Mesodermal cell (in vitro differentiated cells): Measurements from ENCODE around the gene TTC3.
"Not testable (repeated sequence)": the region's sequence is repeated elsewhere in the genome, so short reads cannot be mapped to it uniquely, and the experiment has no call there.

Experiments
- H3K27ac ChIP-seq: 2 replicates; pipeline ENCODE4 v1.7.0; 2013; ENCODE audit warnings: mild to moderate bottlenecking, low read depth, low read length, moderate library complexity; ENCODE audit not compliant: severe bottlenecking
- H3K36me3 ChIP-seq: 2 replicates; pipeline ENCODE4 v1.7.1; 2013; ENCODE audit warnings: mild to moderate bottlenecking, low read length, moderate library complexity; ENCODE audit not compliant: control insufficient read depth, insufficient read depth
- H3K4me1 ChIP-seq: one replicate; pipeline ENCODE4 v1.7.1; 2013; ENCODE audit warnings: mild to moderate bottlenecking, low read length; ENCODE audit not compliant: insufficient read depth, control insufficient read depth, poor library complexity, severe bottlenecking
- H3K4me3 ChIP-seq: 2 replicates; pipeline ENCODE4 v1.7.0; 2013; ENCODE audit warnings: low read length, control low read depth, mild to moderate bottlenecking; ENCODE audit not compliant: insufficient read depth, poor library complexity, severe bottlenecking; ENCODE audit errors: extremely low read depth
- H3K9me3 ChIP-seq: 2 replicates; pipeline ENCODE4 v1.7.1; 2013; ENCODE audit warnings: mild to moderate bottlenecking, low read length, moderate library complexity; ENCODE audit not compliant: control insufficient read depth
- whole genome bisulfite sequencing, 2 experiments: methylation state at CpG; one replicate each; pipeline ENCODE4 v1.1.5; 2013; ENCODE audit warnings: missing lambda C conversion rate in 2 of 2; ENCODE audit not compliant: insufficient coverage in 2 of 2; 5-methylcytosine and 5-hydroxymethylcytosine counted together

The TTC3 gene

DNA sequence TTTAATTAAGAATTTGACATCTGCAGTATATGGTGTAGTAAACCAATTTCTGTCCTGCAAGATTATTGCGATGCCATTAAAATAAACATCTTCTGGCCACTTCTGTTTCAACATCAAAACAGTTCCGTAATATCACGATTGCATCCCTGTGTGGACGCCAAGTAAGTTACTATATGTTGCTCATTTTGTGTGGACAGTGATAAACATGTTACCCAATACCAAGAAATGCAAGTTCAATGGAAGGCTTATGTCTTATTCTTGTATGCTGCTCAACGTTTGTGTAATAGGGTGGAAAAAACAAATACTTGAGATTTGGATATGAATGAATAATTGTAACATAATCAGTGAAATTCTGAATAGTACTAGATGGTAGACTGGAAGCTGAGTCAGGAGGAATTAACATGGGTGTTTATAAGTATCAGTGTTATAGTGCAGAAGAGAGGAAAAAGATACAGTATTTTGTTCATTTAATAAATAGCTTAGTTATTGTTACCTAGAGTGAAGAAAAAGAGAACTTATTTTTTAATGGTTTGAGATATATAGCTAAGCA is 15.2 kb downstream of the TTC3 start:
- Histone ChIP-seq H3K36me3 (peaks cover 33% of the 10 kb centered on the region), H3K27ac (no peak overlapping the region), H3K4me1 (no peaks in the 10 kb centered on the region), H3K4me3 (no peak overlapping the region), H3K9me3 (no peaks in the 10 kb centered on the region)
- WGBS, 2 experiments, result 77% methylated on average over 1 of the region's 5 CpGs; no CpG with 5 or more reads in 1 of the 2 experiments

DNA sequence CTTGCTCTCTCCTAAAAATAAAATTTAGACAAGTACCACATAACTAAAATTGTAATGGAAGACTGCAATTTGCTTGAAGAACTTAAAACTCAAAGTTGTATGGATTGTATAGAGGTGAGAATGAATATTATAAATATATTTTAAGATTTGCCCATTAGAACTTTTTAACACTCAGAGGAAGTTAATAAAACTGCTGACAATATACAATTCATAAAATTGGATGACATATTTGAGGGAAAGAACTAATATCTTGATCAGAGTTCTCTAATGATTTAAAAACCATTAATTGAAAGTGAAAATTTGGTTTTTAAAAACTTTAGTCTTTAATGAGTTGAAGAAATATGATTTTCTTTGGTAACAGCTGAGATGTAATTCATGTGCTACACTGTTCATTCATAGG is 20.9 kb downstream of the TTC3 start:
- H3K4me1 ChIP-seq, result no peaks in the 10 kb centered on the region
- H3K4me3 ChIP-seq, result no peak overlapping the region
- H3K27ac ChIP-seq, result no peak overlapping the region
- H3K36me3 ChIP-seq, result peaks cover 58% of the 10 kb centered on the region
- H3K9me3 ChIP-seq, result no peaks in the 10 kb centered on the region

DNA sequence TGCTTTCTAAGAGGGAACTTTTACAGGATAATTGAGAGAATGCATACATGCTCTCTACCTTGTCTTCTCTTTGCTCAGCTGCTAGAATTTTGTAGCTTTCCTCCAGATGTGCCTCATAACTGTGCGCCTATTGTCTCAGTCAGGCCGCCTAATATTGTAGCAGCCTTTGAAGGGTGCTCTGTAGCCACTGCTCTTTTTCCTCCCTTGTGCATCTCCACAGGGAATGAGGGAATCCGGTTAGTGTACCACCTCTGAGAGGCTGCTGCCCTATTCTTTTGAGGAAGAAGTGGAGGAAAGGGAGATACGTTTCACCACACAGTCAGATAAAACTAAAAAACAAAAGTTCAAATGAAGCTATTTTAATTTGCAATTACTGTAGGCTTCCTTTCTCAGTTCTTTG is 22.8 kb downstream of the TTC3 start:
- no peak overlapping the region for H3K27ac ChIP-seq
- WGBS, 2 experiments, result 85 to 100% methylated on average over 2 of the region's 4 CpGs
- H3K4me3 ChIP-seq, result no peak overlapping the region
- no peaks in the 10 kb centered on the region for H3K9me3 ChIP-seq
- H3K4me1 ChIP-seq, result no peaks in the 10 kb centered on the region
- H3K36me3 ChIP-seq, result peaks cover 53% of the 10 kb centered on the region

DNA sequence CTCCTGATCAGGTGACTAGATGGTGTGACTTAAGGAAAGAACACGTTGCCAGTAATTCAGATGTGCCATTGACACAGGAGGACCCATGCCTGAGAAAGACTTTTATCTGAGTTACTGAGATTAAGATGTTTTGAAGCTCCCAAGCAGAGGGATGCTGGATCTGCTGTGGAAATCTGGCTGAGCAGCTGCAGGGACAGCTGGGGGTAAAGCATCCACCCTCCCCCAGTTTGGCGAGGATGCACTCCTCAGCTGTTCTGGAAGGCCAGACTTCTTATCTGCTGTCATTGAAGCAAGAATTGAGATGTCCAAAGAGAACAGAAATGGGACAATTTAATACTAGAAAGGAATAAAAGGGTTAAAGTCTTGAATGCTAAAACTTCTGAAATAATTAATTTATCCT is 25.7 kb downstream of the TTC3 start:
- Histone ChIP-seq H3K27ac (no peak overlapping the region), H3K9me3 (no peaks in the 10 kb centered on the region), H3K36me3 (peaks cover 51% of the 10 kb centered on the region), H3K4me1 (no peaks in the 10 kb centered on the region), H3K4me3 (no peak overlapping the region)
- WGBS, 2 experiments, result 88 to 100% methylated on average over 1 of the region's 2 CpGs

DNA sequence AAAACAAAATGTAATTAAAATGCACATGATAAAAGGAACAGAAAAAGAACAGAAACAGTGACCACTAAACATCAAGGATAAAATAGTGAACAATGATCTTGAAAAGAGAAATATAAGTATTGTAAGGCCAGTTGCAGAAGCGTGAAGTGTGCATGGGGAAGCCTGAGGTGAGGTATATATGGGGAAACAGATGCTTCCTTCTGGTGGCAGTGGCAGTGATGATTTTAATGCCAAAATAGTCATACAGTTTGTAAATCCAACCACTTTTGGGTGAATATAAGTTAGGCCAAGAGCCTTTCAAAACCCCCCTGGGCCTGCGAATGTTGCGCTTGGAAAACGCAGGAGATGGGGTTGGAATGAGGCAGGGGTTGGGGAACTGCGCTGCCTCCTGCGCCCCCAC is 27.3 kb downstream of the TTC3 start:
- H3K4me3 ChIP-seq, result no peak overlapping the region
- H3K27ac ChIP-seq, result no peak overlapping the region
- H3K9me3 ChIP-seq, result no peaks in the 10 kb centered on the region
- 94 to 98% methylated on average over 5 to 6 of the region's 6 CpGs for whole genome bisulfite sequencing, 2 experiments
- H3K4me1 ChIP-seq, result no peaks in the 10 kb centered on the region
- H3K36me3 ChIP-seq, result peaks cover 54% of the 10 kb centered on the region

DNA sequence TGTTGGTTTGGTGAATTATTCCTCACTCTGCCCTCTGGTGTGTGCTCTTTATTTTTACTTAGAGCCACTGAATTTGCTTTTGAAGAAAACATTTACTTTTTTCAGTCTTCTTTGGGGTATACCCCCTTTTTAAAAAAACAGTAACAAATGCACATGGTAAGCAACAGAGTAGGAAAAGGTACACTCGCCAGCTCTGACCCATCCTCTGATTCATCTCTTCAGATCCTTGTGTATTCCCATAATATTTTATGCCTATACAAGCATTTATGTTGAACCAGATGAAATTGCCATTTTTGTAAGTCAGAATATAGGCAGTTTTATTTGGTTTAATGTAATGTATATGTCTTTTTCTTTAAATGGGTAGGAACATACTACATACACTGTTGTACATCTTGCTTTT is 28.3 kb downstream of the TTC3 start:
- 80 to 83% methylated on average over 1 of the region's 1 CpG for WGBS, 2 experiments
- Histone ChIP-seq H3K27ac (no peak overlapping the region), H3K36me3 (peaks cover 45% of the 10 kb centered on the region), H3K4me1 (no peaks in the 10 kb centered on the region), H3K9me3 (peaks cover 1% of the 10 kb centered on the region), H3K4me3 (no peak overlapping the region)

DNA sequence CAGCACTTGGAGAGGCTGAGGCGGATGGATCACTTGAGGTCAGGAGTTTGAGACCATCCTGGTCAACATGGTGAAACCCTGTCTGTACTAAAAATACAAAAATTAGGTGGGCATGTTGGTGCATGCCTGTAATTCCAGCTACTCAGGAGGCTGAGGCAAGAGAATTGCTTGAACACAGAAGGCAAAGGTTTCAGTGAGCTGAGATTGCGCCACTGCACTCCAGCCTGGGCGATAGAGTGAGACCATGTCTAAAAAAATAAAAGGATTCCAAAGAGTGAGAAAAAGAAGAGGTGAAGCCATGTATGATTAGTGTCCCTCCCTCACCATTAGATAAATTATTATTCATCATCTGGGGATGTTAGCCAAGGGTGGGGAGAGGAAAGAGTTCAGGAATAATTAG is 29.7 kb downstream of the TTC3 start:
- 92 to 100% methylated on average over 1 of the region's 3 CpGs for WGBS, 2 experiments
- not testable (repeated sequence) for H3K27ac ChIP-seq, H3K9me3 ChIP-seq, H3K4me1 ChIP-seq, H3K4me3 ChIP-seq
- H3K36me3 ChIP-seq, result peaks cover 46% of the 10 kb centered on the region

DNA sequence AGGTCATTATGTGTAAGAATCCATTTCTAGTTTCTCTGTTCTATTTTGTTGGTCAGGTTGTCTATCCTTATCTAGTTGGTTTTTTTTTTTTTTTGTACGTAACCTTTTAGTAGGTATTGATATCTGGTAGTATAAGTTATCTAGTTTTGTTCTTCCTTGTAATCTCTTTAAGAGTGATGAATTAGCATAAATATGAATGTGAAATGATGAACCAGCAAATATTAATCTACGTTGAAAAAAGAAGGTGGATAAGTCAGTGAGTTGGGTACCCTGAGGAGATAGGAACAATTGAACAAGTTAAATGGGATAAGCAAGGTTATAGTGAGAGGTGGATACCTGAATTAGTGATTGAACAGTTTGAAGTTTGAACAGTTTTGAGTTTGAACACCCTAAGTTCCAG is 33.9 kb downstream of the TTC3 start:
- peaks cover 37% of the 10 kb centered on the region for H3K36me3 ChIP-seq
- H3K4me1 ChIP-seq, result no peaks in the 10 kb centered on the region
- H3K9me3 ChIP-seq, result peaks cover 12% of the 10 kb centered on the region
- WGBS, 2 experiments, result 100% methylated on average over 1 of the region's 2 CpGs
- no peak overlapping the region for H3K27ac ChIP-seq
- H3K4me3 ChIP-seq, result no peak overlapping the region

DNA sequence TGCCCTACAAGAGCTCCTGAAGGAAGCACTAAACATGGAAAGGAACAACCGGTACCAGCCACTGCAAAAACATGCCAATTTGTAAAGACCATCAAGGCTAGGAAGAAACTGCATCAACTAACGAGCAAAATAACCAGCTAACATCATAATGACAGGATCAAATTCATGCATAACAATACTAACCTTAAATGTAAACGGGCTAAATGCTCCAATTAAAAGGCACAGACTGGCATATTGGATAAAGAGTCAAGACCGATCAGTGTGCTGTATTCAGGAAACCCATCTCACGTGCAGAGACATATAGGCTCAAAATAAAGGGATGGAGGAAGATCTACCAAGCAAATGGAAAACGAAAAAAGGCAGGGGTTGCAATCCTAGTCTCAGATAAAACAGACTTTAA is 38.0 kb downstream of the TTC3 start:
- Histone ChIP-seq H3K9me3 (peaks cover 12% of the 10 kb centered on the region), H3K36me3 (peaks cover 34% of the 10 kb centered on the region)
- H3K4me3 ChIP-seq, H3K4me1 ChIP-seq, H3K27ac ChIP-seq: not testable (repeated sequence)
- WGBS, 2 experiments, result 94 to 100% methylated on average over 2 of the region's 6 CpGs

DNA sequence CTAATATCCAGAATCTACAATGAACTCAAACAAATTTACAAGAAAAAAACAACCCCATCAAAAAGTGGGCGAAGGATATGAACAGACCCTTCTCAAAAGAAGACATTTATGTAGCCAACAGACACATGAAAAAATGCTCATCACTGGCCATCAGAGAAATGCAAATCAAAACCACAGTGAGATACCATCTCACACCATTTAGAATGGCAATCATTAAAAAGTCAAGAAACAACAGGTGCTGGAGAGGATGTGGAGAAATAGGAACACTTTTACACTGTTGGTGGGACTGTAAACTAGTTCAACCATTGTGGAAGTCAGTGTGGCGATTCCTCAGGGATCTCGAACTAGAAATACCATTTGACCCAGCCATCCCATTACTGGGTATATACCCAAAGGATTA is 41.2 kb downstream of the TTC3 start:
- H3K9me3 ChIP-seq, result not testable (repeated sequence)
- WGBS, 2 experiments, result 80% methylated on average over 1 of the region's 3 CpGs; no CpG with 5 or more reads in 1 of the 2 experiments

DNA sequence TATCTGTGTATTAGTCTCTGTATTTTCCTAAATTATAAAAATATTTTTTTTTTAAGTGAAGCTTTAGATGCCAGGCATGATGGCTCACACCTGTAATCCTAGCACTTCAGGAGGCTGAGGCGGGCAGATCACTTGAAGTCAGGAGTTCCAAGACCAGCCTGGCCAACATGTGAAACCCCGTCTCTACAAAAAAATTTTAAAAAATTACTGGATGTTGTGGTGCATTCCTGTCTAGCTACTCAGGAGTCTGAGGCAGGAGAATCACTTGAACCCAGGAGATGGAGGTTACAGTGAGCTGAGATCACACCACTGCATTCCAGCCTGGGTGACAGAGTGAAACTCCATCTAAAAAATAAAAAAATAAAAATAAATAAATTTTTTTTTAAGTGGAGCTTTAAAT is 43.4 kb downstream of the TTC3 start:
- not testable (repeated sequence) for H3K4me1 ChIP-seq, H3K4me3 ChIP-seq, H3K9me3 ChIP-seq, H3K27ac ChIP-seq
- WGBS, 2 experiments, result 100% methylated on average over 1 of the region's 2 CpGs; no CpG with 5 or more reads in 1 of the 2 experiments
- H3K36me3 ChIP-seq, result peaks cover 21% of the 10 kb centered on the region

More for the DNA sequence above, 41.2 kb downstream of the TTC3 start:
- not testable (repeated sequence) for H3K4me1 ChIP-seq, H3K27ac ChIP-seq, H3K4me3 ChIP-seq
- H3K36me3 ChIP-seq, result peaks cover 10% of the 10 kb centered on the region
